GM18909 (cell line): ENCODE data around the gene RTL10.

Source experiments
- ATAC-seq: cut with Tn5 transposase; IDR thresholded peaks from one replicate; pipeline ENCODE4 v1.9.1; 2021; ENCODE audit warnings: mild to moderate bottlenecking; ENCODE audit not compliant: unreplicated experiment, poor library complexity

The RTL10 gene

GRCh38 chr22:19877626-19878339, 23.1 kb upstream of the RTL10 start:
- no peak for ATAC-seq

DNA sequence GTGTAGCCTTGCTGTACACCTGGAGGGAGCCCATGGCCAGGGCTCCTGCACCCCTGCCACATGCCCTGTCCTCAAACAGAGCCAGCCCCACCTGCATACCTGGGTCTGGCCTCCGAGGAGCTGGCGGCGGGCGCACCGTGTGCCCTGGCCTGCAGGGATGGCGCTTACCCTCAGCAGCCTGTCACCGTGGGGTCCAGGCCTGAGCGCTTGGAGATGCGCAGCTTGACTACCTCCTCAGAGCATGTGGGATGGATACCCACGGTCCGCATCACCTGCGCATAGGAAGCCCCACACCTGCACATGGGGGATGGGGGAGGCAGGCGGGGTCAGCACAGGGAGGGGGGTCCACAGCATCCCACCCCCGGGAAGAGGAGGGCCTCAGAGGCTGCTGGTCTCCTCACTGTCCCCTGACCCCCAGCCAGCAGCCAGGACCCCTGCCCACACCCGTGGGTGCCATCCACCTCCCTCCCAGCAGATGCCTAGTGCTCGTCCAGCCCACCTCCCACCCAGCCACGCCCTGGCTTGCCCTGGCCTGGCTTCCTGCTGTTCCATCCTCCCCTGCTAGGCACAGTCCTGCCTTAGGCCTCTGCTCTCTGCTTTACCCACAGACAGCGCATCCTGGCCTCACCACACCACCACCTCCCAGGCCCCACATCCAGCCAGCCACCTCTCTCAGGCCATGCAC, 22.4 kb upstream of the RTL10 start:
- no peak for ATAC-seq

DNA sequence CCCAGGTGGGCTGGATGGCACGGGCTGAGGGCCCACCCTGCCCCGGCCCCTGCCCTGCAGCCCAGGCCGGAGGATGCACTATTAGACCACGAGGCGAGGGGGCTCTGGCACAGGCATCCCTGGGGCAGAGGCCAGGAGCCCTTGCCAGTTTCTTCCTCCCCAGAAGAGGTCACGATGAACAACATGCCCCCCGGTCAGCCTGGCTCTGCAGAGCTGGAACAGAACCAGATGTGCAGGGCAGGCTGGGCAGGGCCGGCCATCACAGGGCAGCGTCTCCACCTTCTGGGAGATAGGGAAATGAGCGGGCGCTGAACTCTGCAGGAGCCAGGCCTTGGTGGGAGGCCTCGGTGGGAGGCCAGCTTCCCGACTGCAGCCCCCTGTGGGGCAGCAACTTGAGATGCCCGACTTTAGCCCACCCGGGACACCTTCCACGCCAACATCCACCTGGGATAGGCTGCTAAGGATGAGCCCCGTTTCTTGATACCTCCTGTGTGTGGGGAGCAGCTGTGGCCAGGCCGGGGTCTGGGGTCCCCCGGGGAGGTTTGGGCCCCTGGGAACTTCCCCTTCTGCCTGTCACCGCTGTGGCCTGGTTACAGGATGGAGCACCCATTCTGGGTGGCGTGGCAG, 21.8 kb upstream of the RTL10 start:
- no peak for ATAC-seq

GRCh38 chr22:19875531-19876313, 21.0 kb upstream of the RTL10 start:
- no peak for ATAC-seq

- ATAC-seq: no peak
These were observed 20.4 kb upstream of the RTL10 start for GRCh38 chr22:19875061-19875530.

DNA sequence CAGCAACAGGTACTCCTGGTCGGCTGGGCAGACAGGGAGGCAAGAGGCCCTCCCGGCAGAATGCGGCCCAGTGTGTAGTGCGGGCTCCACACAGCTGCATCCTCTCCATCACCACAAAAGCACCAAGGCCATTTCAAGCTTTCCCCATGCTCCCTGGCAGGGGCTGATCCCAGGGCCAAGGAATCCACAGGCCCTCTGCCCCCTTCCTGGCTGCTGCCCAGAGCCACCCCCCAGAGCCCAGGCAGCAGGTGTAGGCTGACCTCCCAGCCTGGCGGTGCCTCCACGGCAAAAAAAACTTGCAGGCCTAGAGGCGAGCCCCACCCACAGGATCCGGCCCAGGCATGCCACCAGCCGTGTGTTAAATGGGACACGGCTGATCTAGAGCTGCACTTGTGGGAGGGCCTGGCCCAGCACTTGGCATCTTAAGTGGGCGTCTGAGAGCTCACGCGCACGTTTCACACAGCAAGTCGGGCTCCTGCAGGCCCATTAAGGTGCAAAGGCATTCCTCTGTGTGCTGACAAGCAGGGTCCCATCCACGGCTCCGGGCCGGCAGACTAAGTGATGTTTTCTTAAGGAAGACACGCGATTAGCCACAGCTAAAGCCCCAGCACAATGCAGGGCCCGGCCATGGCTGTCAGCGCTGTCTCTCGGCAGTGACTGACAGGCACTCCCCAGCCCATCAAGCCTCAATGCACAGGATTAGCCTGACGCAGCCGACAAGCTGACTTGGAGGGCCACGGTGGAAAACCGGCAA, 19.8 kb upstream of the RTL10 start:
- no peak for ATAC-seq

GRCh38 chr22:19873960-19874306, 19.3 kb upstream of the RTL10 start:
- ATAC-seq: no peak

GRCh38 chr22:19873138-19873959, 18.7 kb upstream of the RTL10 start:
- no peak for ATAC-seq

DNA sequence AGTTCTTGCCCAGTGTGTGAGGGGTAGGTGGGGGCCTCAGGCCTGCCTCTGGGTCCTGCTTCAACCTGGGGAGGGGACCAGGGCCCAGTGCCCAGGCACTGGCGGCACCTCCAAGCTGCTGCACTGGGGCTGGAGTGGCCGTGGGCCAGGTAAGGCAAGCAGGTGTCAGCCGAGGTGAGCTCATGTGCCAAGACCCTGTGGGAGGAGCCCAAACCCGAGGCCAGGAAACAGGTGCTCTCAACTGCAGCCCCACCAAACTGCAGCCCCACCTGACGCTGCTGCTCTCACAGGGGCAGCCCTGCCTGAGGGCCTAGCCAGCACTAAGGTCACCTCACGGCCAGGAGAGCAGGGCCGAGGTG, 18.1 kb upstream of the RTL10 start:
- ATAC-seq: no peak

DNA sequence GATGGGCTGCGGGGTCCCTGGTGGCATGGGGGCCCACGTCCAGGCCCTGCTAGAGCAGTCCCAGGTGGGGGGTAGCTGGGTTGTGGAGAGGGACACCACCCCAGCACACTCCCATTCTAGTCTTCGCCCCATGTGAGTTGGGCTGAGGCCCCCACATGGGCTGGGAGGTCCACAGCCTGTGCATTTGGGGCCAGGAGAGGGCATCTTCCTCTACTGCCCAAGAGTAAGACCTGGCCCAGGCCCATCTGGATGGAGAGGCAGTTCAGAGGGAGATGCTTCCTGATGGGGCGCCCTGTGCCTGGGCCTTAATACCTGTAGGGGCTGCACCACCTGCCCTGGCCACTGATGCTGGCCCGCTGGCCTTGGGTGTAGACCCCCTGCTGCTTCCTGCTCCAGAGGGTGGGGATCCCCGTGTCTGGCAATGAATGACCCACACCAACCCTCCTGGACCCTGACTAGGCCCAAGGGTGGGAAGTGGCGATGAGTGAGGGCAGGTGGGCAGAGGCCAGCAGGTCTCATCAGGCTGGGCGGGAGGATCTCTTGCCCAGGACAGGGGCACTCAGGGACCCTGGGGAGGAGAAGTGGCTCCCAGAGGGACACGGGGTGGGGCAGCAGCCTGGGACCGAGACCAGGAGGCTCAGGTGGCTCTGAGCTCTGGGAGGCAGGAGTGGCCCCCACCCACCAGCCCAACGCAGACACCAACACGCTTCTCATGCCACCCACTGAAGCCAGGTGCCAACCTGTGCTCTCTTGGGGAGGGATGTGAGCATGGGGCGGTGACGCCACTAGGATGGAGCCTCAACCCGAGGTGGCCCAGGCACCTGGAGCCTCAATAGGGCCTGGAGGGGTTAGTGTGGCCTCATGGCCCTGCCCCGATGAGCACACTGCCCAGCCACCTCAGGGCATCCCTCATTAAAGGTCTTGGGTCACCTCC, 17.4 kb upstream of the RTL10 start:
- no peak for ATAC-seq

GRCh38 chr22:19871023-19871844, 16.6 kb upstream of the RTL10 start:
- no peak for ATAC-seq

- ATAC-seq: no peak
These were observed 15.7 kb upstream of the RTL10 start for GRCh38 chr22:19870153-19871022.

DNA sequence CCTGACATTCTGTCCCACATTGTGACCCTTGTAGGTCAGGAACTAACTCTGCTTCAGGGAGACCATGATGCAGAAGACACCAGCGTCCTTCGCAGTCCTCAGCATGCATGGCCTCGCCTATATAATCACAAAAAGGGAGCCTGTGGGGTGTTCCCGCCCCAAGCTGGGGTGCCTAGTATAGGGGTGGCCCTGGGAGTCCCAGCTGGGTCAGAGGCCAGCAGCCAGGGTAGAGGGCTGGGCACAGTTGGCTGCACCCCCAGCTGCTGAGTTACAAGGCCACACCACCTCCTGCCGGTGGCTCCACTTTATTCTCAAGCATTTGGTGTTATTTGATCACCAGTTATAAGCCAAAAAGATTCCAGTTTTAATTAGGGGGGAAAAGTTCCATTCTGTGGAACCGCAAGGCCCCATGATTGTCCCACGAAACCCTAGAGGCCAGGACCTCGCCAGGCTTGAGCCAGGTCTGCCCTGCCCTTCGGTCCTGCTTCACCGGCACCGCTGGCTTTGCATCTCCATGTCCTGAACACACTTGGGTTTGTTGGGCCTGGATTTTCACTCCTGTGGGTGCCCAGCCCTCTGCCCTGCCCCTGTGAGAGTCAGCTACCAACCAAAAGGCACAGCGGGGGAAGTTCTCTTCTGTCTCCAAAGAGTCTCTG, 15.0 kb upstream of the RTL10 start:
- no peak for ATAC-seq

DNA sequence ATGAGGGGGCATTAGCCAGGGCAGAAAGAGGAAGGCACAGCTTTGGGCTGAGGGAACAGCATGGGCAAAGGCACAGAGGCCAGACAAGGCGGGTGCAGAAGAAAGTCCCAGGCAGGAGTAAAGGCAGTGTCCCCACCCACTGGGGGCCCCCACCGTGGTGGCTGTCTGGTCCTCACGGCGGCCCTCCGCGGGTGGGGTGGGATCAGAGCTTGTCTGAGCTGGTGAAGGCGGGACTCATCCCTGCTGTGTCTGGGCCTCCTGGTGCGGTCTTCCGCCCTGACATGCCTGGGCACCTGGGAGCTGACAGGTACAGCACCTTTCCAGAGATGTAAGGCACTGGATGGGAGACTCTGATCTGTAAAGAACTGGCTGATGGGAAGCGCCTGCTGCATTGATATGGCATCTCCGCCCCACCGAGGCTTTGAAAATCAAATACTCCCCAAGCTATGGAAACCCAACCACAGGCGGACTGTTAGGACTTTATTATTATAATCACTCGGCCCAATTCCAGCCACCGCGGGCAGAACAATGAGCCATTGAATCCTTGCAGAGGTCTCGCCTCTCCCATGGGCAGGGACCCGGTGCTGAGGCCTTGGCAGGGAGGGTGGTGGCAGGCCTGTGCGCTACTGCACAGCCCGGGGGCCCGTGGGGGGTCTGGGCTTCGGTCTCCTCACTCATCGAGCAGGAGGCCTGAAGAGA, 14.2 kb upstream of the RTL10 start:
- ATAC-seq: no peak

DNA sequence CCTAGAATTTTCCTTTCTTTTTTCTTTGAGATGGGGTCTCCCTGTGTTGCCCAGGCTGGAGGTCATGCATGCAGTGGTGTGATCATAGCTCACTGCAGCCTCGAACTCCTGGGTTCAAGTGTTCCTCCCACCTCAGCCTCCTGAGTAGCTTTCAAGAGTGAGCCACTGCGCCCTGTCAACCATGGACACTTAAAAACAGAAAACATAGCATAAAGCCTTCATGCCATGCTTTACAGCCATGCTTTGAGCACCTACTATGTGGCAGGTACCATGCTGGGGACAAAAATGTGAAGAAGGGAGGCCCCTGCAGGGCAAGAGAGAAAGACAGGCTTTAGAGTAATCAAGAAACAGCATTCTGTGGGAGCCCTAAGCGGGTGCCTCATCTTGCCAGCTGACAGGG, 13.7 kb upstream of the RTL10 start:
- ATAC-seq: no peak
